GM23248 (cell line): ENCODE data around the gene SUMF1.

Source experiments
- EZH2 ChIP-seq: fragments of 200-600 bp; sonication (generic); IDR thresholded peaks from 2 replicates; pipeline ENCODE4 v1.6.1; 2018; ENCODE audit warnings: antibody characterized with exemption, mild to moderate bottlenecking; ENCODE audit not compliant: insufficient read depth, poor library complexity, severe bottlenecking
- EZH2phosphoT487 ChIP-seq: fragments of 200-600 bp; sonication (generic); IDR thresholded peaks from 2 replicates; pipeline ENCODE4 v1.6.1; 2018; ENCODE audit warnings: antibody characterized with exemption, moderate library complexity, mild to moderate bottlenecking, low read depth; ENCODE audit not compliant: insufficient read depth

DNA sequence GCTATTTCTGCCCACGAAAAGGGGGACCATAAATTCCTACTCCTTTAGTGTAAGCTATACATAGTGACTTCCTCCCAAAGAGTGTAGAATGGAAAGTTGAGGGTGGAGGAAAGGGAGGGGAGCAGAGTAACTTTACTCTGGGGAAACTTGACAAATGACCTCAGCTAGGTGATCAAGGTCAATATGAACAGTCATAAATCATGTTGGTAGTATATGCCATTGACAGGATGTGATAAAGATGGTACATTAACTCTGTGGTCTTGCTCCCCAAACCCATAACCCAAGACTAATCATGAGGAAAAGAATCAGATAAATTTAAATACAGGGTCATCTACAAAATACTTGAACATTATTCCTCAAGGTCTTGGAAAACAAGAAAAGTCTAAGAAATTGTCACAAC, 145.3 kb downstream of the SUMF1 start:
- TF ChIP-seq EZH2 (no peak), EZH2phosphoT487 (no peak)
